KOPT-K1 (cell line): ENCODE results near the gene CELF2.
"Not testable (repeated sequence)": the region's sequence is repeated elsewhere in the genome, so short reads cannot be mapped to it uniquely, and the experiment has no call there.

Experiments
- H3K27ac ChIP-seq: fragments of 200-600 bp; sonication (generic); 2 replicates; pipeline ENCODE4 v1.5.1; 2016; ENCODE audit warnings: antibody characterized with exemption, mild to moderate bottlenecking, low read depth, low read length; ENCODE audit not compliant: poor library complexity, severe bottlenecking
- H3K36me3 ChIP-seq: fragments of 200-600 bp; sonication (generic); 2 replicates; pipeline ENCODE4 v1.5.1; 2017; ENCODE audit warnings: antibody characterized with exemption, mild to moderate bottlenecking, low read length, moderate library complexity; ENCODE audit not compliant: insufficient read depth
- H3K9me3 ChIP-seq: fragments of 200-600 bp; sonication (generic); 2 replicates; pipeline ENCODE4 v1.5.1; 2017; ENCODE audit warnings: antibody characterized with exemption, low read length, mild to moderate bottlenecking; ENCODE audit not compliant: insufficient read depth, poor library complexity, severe bottlenecking

The CELF2 gene

DNA sequence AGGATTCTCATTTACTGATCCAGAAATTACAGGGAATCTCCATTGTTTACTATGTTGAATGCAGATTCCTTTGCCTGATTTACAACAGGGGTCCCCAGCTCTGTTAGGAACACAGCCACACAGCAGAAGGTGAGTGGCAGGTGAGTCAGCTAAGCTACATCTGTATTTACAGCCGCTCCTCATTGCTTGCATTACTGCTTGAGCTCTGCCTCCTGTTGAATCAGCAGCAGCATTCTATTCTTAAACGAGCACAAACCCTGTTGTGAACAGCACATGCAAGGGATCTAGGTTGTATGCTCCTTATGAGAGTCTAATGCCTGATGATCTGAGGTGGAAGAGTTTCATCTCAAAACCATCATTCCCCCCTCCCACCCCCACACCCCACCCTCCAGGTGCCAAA is 23.3 kb upstream of the CELF2 start:
- peaks cover 4% of the 10 kb centered on the region for H3K9me3 ChIP-seq
- H3K27ac ChIP-seq: no peak overlapping the region
- H3K36me3 ChIP-seq: no peaks in the 10 kb centered on the region

DNA sequence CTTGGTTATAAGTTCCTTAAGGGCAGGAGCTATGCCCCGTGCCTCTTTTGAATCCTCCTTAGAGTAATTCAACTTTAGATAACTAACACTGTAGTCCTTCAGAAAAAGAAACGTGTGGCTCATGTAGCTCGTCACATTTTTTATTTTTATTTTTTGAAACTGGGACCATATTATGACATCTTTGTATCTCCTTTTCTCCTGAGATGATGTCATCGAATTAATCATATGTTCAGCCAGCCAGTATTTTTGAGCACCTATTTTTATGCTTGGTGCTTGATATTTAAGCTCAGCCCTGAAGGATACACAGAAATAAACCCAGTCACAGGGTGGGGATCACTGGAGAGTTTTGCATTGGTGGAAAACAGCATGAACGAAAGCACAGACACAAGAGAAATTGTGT is 22.6 kb upstream of the CELF2 start:
- H3K36me3 ChIP-seq: no peaks in the 10 kb centered on the region
- peaks cover 4% of the 10 kb centered on the region for H3K9me3 ChIP-seq
- no peak overlapping the region for H3K27ac ChIP-seq

DNA sequence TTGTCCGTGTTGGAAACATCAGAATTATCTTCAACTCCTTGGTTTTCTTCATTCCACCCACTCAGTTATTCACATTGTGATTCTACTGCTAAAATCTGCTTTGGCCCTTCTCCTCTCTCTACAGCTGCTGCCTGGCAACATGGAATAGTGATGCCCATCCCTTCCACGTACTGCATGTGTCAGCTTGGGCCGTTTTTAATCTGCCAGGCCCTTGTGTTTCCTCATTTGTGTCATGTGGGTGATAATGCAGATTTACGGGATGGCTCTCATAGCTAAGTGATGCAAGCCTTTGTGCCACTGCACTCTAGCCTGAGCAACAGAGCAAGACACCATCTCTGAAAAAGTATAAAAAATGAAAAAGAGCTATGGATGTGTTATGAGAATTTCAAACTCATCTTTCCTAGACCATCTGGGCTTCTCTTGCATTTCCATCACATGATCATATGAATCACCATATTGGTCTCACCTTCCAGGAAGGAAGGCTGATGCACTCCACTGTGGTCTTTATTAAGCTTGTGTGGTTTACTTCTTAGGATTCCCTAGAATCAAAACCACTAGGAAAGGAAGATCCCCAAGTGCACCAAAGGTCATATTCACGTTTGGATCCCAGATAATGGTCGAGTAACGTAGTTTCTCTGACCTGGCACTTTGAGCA is 20.6 kb upstream of the CELF2 start:
- no peak overlapping the region for H3K27ac ChIP-seq
- no peaks in the 10 kb centered on the region for H3K36me3 ChIP-seq
- peaks cover 4% of the 10 kb centered on the region for H3K9me3 ChIP-seq

- H3K27ac ChIP-seq, H3K9me3 ChIP-seq, H3K36me3 ChIP-seq: not testable (repeated sequence)
These were observed 18.2 kb upstream of the CELF2 start for GRCh38 chr10:10999501-10999900.

DNA sequence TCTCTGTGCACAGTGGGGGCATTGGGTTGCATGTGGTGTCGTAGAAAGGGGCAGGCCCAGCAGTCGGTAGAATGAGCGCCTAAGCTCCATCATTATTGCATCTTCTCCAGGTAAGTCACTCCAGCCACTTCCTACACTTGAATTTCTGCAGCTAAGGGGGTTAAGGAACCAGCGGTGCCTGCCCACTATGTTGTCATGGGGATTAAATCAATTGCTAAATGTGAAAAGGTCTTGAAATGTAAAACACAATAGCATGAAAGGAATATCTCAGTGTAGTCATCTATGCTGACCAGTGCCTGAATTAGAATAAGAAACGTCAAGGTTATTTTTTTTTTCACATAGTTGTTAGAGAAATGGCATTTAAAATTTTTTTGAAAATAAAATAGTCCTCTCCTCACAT is 15.2 kb upstream of the CELF2 start:
- Histone ChIP-seq H3K9me3 (peaks cover 4% of the 10 kb centered on the region), H3K27ac (no peak overlapping the region), H3K36me3 (no peaks in the 10 kb centered on the region)

DNA sequence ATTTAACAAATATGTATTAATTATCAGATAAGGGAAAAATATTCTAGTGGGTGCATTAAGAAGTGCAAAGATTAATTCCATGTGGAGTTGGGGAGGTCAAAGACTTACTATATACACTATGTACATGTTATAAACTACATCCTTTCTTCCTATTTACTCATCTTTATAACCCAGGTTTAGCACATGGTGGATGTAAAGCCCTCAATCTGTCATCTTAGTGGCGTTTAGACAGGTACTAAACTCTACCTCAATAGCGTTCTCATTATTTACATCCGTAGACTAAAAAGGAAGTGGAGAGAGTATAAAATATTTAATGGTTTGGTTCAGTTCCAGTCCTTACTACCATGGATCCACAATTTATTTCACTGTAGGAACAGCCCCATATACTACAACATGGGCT is 14.8 kb upstream of the CELF2 start:
- no peak overlapping the region for H3K27ac ChIP-seq
- no peaks in the 10 kb centered on the region for H3K36me3 ChIP-seq
- peaks cover under 1% of the 10 kb centered on the region for H3K9me3 ChIP-seq

DNA sequence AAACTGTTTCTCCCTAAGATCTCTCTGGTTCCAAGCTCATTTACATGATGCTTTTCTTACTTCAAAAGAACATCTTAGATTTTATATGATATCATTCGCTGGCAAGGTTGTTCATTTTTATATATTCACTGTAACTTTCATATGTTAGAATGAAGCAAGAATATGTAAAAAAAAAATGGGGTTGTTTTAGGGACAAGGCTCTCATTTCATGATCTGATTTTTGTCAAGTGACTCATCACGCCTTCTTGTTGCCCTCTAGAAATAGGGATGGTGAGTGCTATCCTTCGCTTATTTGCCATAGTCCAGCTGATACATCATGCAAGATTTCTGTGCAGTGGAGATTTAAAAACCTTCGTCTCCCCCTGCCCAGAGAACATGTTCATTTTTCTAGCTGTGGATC is 14.0 kb upstream of the CELF2 start:
- Histone ChIP-seq H3K27ac (no peak overlapping the region), H3K9me3 (no peaks in the 10 kb centered on the region), H3K36me3 (no peaks in the 10 kb centered on the region)

- no peak overlapping the region for H3K27ac ChIP-seq
- H3K9me3 ChIP-seq: no peaks in the 10 kb centered on the region
- H3K36me3 ChIP-seq: no peaks in the 10 kb centered on the region
These were observed 13.3 kb upstream of the CELF2 start for GRCh38 chr10:11004144-11005077.

GRCh38 chr10:11005725-11006427 is 11.8 kb upstream of the CELF2 start:
- no peaks in the 10 kb centered on the region for H3K9me3 ChIP-seq
- H3K36me3 ChIP-seq: no peaks in the 10 kb centered on the region
- H3K27ac ChIP-seq: no peak overlapping the region

- Histone ChIP-seq H3K27ac (no peak overlapping the region), H3K36me3 (no peaks in the 10 kb centered on the region), H3K9me3 (no peaks in the 10 kb centered on the region)
These were observed 11.2 kb upstream of the CELF2 start for GRCh38 chr10:11006428-11006825.

- Histone ChIP-seq H3K9me3 (no peaks in the 10 kb centered on the region), H3K36me3 (no peaks in the 10 kb centered on the region), H3K27ac (no peak overlapping the region)
These were observed 10.1 kb upstream of the CELF2 start for GRCh38 chr10:11007476-11008020.

DNA sequence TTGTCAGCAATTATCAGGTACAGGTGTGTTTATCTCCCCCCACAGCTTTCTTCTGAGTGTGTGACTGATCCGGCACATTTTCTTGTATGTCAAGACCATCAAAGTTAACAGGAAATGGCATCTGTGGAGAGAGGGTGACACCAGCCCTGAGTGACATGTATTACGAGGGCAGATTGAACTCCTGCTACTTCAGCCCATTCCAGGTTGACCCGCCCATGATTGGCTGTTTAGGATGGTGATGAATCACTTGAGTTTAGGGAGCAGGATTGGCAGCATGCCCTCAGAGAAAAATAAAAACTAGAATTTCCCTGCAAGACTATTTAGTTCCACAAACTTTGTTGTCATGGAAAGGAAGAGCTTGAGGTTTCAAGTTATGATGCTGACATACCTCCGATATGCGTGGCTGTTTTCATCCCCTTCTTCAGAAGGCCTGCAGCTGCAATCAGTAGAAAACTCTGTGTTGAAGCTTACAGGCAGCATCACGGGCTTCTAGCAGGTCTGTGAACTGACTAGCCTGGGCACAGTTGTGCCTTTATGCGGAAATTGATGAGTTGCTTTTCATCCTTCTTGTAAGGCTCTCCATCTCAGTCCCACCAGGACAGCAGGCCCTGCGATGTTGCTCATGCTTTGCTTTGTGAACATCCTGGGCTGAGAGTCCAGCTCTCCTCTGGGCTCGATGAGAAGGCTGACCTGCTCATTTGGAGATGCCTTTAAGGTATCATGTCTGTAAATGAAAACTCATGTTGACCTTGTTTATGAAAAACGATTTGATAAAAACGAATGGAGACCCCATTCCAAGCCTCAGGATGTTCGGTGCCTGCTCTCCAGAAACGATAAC is 8.0 kb upstream of the CELF2 start:
- no peaks in the 10 kb centered on the region for H3K9me3 ChIP-seq
- H3K36me3 ChIP-seq: no peaks in the 10 kb centered on the region
- no peak overlapping the region for H3K27ac ChIP-seq

DNA sequence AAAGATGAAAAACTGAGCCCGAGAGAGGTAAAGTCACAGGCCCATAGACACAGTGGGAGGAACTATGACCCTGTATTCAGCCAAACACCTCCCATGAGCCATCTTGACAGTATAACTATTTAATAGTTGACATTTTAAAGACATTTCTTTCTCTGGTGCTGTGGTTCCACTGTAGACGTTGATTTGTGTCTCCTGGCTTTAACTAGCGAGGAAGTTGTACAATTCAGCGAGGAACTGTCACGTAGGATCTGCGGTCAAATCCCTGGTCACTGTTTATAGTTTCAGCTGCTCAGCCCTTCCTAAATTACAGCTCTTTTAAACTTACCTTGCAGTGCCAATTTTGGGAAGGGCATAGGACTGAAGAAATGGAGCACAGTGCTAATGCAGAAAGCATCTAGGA is 7.1 kb upstream of the CELF2 start:
- H3K9me3 ChIP-seq: no peaks in the 10 kb centered on the region
- no peak overlapping the region for H3K27ac ChIP-seq
- H3K36me3 ChIP-seq: no peaks in the 10 kb centered on the region

DNA sequence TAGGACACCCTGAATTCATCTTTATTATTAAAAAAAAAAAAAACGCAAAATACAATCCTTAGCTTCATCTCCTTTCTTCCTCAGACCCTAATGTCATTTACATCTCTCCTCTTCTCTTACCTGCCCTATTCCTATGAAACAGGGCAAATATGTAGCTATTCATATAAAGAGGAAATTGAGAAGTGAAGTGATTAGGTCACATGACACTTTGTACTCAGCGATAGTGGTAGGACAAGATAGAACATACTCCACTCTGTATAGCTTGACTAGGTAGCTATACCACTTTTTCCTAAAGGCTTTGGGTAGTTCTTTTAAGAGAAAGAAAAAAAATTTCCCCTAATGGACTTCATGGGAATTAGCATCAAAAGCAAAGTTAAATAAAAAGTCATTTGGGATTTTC is 6.2 kb upstream of the CELF2 start:
- Histone ChIP-seq H3K36me3 (no peaks in the 10 kb centered on the region), H3K27ac (no peak overlapping the region), H3K9me3 (no peaks in the 10 kb centered on the region)
